Neutrophil (primary cell): ENCODE results near the gene SKIC8.

ENCODE experiments used
- H3K27ac ChIP-seq: fragments of 200-600 bp; sonication (generic); 2 replicates; pipeline ENCODE4 v1.5.1; 2016; ENCODE audit warnings: mild to moderate bottlenecking, moderate library complexity
- H3K27me3 ChIP-seq: fragments of 200-600 bp; sonication (generic); 2 replicates; pipeline ENCODE4 v1.6.0; 2016; ENCODE audit warnings: mild to moderate bottlenecking
- H3K36me3 ChIP-seq: fragments of 200-600 bp; sonication (generic); 2 replicates; pipeline ENCODE4 v1.5.1; 2017
- H3K4me1 ChIP-seq, 2 experiments: fragments of 200-600 bp in 1 of 2; sonication (generic) in 1 of 2; 1 replicate in 1 of 2; 2 replicates in 1 of 2; pipeline versions ENCODE4 v1.5.1 to v1.6.1; 2013 to 2016; ENCODE audit warnings: low read depth in 1 of 2, low read length in 1 of 2, mild to moderate bottlenecking in 1 of 2, moderate library complexity in 1 of 2; ENCODE audit not compliant: control insufficient read depth in 1 of 2, insufficient read depth in 1 of 2
- H3K4me3 ChIP-seq, 2 experiments: fragments of 200-600 bp in 1 of 2; sonication (generic) in 1 of 2; 1 replicate in 1 of 2; 2 replicates in 1 of 2; pipeline ENCODE4 v1.5.1; 2013 to 2016; ENCODE audit warnings: low read depth in 1 of 2, low read length in 1 of 2, mild to moderate bottlenecking in 1 of 2, moderate library complexity in 1 of 2
- H3K9me3 ChIP-seq: fragments of 200-600 bp; sonication (generic); 2 replicates; pipeline ENCODE4 v1.5.1; 2016
- TF ChIP-seq, protein P1 (sequence below): fragments of 200-600 bp; sonication (generic); IDR thresholded peaks from 2 replicates; pipeline ENCODE4 v1.5.1; 2016; ENCODE audit warnings: antibody characterized with exemption

SKIC8 gene

DNA sequence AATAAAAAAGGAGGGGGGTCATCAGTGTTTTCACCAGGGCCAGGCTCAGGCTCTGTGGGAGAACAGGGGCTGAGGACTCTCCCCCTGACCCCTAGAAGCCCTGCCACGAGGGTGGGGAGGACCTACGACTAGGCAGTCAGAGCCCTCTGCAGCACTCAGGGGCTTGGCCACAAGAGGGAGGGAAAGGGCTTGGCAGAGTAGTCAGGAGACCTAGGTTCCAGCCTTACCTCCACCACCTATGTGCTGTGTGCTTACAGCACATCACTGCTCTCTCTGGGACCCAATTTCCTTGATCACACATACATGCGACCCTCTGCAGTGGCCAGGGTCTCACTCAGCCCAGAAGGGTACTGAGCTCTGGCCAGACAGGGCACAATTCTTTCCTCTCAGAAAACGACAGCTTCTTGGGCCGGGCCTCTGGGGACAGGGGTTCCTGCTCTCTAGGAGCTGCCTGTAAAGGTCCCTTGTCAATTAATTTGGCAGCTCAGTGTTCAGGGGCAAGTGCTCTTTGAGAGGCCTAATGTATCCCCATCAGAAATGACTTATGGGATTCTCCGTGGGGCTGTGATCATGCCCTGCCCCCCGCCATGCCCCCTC, 16.4 kb upstream of the SKIC8 start:
- no peaks in the 10 kb centered on the region for H3K27me3 ChIP-seq
- no peaks in the 10 kb centered on the region for H3K36me3 ChIP-seq
- H3K9me3 ChIP-seq, result no peaks in the 10 kb centered on the region
- TF ChIP-seq, protein P1, sequence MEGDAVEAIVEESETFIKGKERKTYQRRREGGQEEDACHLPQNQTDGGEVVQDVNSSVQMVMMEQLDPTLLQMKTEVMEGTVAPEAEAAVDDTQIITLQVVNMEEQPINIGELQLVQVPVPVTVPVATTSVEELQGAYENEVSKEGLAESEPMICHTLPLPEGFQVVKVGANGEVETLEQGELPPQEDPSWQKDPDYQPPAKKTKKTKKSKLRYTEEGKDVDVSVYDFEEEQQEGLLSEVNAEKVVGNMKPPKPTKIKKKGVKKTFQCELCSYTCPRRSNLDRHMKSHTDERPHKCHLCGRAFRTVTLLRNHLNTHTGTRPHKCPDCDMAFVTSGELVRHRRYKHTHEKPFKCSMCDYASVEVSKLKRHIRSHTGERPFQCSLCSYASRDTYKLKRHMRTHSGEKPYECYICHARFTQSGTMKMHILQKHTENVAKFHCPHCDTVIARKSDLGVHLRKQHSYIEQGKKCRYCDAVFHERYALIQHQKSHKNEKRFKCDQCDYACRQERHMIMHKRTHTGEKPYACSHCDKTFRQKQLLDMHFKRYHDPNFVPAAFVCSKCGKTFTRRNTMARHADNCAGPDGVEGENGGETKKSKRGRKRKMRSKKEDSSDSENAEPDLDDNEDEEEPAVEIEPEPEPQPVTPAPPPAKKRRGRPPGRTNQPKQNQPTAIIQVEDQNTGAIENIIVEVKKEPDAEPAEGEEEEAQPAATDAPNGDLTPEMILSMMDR, result no peak
- no peak overlapping the region for H3K27ac ChIP-seq
- no peak overlapping the region for H3K4me3 ChIP-seq
- H3K4me1 ChIP-seq, result no peaks in the 10 kb centered on the region

DNA sequence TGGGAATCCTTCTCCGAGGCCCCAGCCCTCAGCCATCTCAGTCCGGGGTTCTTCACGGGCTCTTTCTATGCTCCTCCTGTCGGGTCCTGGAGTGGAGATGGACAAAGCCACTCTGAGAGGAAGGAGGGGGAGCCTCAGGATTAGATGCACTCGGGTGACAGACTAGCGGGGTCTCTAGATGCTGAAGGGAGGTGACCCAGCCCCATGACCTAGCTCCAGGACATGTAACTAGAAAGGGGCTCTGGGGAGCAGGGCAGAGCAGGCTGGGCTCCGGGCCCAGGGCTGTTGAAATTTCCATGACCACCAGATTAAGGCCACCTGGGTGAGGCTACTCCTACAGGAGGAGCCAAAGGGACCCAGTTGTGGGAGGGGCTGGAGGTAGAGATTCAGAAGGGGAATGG, 14.8 kb upstream of the SKIC8 start:
- TF ChIP-seq, protein P1, result no peak
- H3K27ac ChIP-seq, result no peak overlapping the region

DNA sequence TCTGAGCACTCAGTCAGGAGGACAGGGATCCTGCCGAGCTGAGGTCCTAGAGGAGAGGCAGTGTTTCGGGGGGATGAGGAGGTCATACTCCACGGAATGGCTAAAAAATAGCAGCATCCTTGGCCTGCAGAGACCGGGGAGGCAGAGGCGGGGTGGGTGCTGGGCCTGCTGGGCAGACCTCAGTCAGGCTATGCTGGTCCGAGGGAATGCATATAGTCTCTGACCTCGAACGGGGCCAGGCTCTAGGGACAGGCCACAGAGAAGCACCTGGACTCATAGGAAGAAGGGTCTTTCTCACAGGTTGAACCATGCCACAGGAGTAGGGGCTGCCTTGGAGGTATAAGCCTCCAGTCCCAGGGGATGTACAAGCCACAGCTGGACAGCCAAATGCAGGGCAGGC, 14.0 kb upstream of the SKIC8 start:
- TF ChIP-seq, protein P1, result no peak
- Histone ChIP-seq H3K27me3 (no peaks in the 10 kb centered on the region), H3K36me3 (no peaks in the 10 kb centered on the region), H3K27ac (no peak overlapping the region), H3K9me3 (no peaks in the 10 kb centered on the region), H3K4me1 (peaks cover 1% of the 10 kb centered on the region in 2 experiments), H3K4me3 (no peak overlapping the region)

More for the DNA sequence above, 14.8 kb upstream of the SKIC8 start:
- no peaks in the 10 kb centered on the region for H3K36me3 ChIP-seq
- H3K9me3 ChIP-seq, result no peaks in the 10 kb centered on the region
- no peaks in the 10 kb centered on the region for H3K4me1 ChIP-seq
- no peaks in the 10 kb centered on the region for H3K27me3 ChIP-seq
- H3K4me3 ChIP-seq, result no peak overlapping the region

DNA sequence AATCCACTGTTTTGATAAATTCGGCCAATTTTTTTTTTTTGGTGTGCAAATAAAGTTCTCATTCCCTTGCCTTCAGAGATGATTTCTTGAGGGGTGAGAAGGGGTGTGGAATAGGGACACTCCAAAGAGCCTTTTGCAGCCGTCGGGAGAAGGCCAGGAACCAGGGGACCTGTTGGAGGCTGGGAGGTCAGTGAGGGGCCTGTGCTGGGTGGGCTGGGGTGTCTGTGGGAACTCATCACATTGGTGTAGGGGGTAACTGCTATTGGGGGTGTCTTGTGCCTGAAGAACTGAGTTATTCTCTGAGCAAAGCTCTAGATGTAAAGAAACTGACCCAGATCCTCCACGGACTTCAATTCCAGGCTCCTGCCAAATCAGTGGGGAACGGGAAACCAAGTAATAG, 13.5 kb upstream of the SKIC8 start:
- no peak overlapping the region for H3K4me3 ChIP-seq
- no peaks in the 10 kb centered on the region for H3K27me3 ChIP-seq
- no peaks in the 10 kb centered on the region for H3K36me3 ChIP-seq
- H3K9me3 ChIP-seq, result no peaks in the 10 kb centered on the region
- H3K27ac ChIP-seq, result no peak overlapping the region
- TF ChIP-seq, protein P1, result no peak
- H3K4me1 ChIP-seq, result peaks cover 4 to 5% of the 10 kb centered on the region in 2 experiments

DNA sequence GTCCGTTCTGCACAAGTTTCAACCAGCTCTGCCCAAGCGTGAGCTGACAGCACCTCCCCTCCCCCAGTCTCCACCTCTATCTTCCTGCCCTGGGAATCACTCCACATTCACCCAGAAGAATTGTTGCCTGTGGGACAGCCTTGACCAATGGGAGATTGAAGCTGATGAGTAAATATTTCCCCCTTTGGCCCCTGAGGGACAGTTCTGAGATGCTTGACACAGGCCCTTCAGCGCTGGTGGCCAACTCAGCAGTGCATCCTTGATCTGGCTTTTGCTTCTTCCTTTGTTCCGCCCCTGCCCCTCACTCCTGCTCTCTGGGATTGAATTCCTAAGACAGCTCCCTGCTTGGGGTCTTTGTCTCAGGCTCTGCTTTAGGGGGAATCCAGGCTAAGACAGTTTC, 13.1 kb upstream of the SKIC8 start:
- TF ChIP-seq, protein P1, result no peak
- Histone ChIP-seq H3K27ac (no peak overlapping the region), H3K4me1 (peaks cover 4 to 5% of the 10 kb centered on the region in 2 experiments), H3K9me3 (no peaks in the 10 kb centered on the region), H3K27me3 (no peaks in the 10 kb centered on the region), H3K4me3 (no peak overlapping the region), H3K36me3 (no peaks in the 10 kb centered on the region)

DNA sequence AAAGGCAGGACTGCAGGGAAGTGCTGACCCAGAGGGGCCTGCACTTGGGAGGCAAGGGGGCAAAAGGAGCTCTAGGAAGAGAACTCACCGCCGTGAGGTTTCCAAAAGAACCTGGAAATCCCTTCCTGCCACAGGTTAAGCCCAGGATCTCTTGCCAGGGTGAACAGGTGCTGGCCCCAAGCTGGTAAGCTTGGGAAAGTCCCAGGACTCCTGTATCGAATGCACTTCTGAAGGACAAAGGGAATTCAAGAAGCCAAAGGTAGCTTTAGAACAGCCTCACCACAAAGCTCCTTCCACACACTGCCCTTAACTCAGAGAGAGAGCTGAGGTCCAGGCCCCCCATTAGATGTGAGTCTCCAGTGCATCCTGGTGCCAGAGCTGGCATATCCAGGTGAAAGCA, 11.9 kb upstream of the SKIC8 start:
- peaks cover 4 to 5% of the 10 kb centered on the region in 2 experiments for H3K4me1 ChIP-seq
- H3K36me3 ChIP-seq, result no peaks in the 10 kb centered on the region
- no peak overlapping the region for H3K27ac ChIP-seq
- no peaks in the 10 kb centered on the region for H3K27me3 ChIP-seq
- no peaks in the 10 kb centered on the region for H3K9me3 ChIP-seq
- TF ChIP-seq, protein P1, result no peak
- H3K4me3 ChIP-seq, result no peak overlapping the region
